ENCODE data around the gene SPRN. TPM values are rescaled to one million over a fixed set of nuclear protein-coding genes. Genes with fewer than 3 reads are reported as not detected.
"Not testable (repeated sequence)": the region's sequence is repeated elsewhere in the genome, so short reads cannot be mapped to it uniquely, and the experiment has no call there.

The SPRN gene, protein sequence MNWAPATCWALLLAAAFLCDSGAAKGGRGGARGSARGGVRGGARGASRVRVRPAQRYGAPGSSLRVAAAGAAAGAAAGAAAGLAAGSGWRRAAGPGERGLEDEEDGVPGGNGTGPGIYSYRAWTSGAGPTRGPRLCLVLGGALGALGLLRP
- total RNA-seq, result under 1 TPM in 3 of 9 donors, not detected in 6; 0.11 to 0.25 (median 0.13) TPM
- under 1 TPM; 0.04 to 0.11 TPM for polyA plus RNA-seq
- long read RNA-seq, donor 1, result 0 reads
- long read RNA-seq, donor 2, result 0 reads
- long read RNA-seq, donor 3, result 0 reads

- peaks cover 0 to 17% (median 0%) of the 10 kb centered on the region in 9 donors for H3K27me3 ChIP-seq
- WGBS, 4 donors, result 12 to 20% methylated on average over 13 to 14 of the region's 37 CpGs; no CpG with 5 or more reads in 2 of the 4 donors
- peak within 1 kb of the TSS in 3 of 12 donors; percentile 12 to 33 (median 29) for H3K4me3 ChIP-seq
- H3K27ac ChIP-seq, DNase-seq: not testable (repeated sequence)
- H3K4me1 ChIP-seq, result peaks cover 0 to 10% (median 0%) of the 10 kb centered on the region in 12 donors
- peak in 1 of 4 donors; percentile 11 for ATAC-seq
- H3K9me3 ChIP-seq, result peaks cover 0 to 15% (median 0%) of the 10 kb centered on the region in 12 donors
- peaks cover 0 to 16% (median 8%) of the 10 kb centered on the region in 9 donors for H3K36me3 ChIP-seq
- intact Hi-C loops (cut with DNase I), result loop anchor here in 3 of 10 donors (5.0 to 10.0 kb wide), 2 partner anchors 148 to 150 kb away; no protein-coding TSS in a partner anchor
Observed at GRCh38 chr10:133424601-133425000, at the start of gene SPRN. Gene SPRN (minus strand): TSS chr10:133424625. CDS start chr10:133423681, 944 bp downstream.

DNA sequence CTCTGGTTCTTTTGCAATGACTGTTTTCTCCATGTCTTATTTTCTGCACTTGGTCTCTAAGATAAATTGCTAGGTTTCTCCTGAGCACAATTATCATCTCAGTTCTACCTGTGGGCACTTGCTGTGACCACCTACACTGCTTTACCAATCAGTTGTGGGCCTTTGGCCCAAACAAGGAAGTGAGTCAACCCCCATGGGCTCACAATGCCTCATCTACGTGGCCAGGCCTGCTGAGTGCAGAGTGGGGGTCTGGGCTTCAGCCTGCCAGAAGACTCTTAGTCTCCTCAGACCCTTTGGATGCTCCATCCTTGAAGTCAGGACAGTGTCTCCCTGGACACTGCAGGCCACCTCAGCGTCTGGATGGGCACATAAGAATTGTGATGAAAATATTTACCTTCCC, 49.6 kb upstream of the SPRN start:
- Histone ChIP-seq H3K4me1 (no peaks in the 10 kb centered on the region), H3K27ac (no peak overlapping the region), H3K36me3 (no peaks in the 10 kb centered on the region), H3K27me3 (no peaks in the 10 kb centered on the region), H3K4me3 (no peak overlapping the region), H3K9me3 (peaks cover 0 to 8% (median 0%) of the 10 kb centered on the region in 12 donors)
- no peak for TF ChIP-seq CTCF (IDR thresholded peaks at IDR 0.05)
- TF ChIP-seq POLR2A (IDR thresholded peaks at IDR 0.05), result no peak
- WGBS, 4 donors, result 69 to 78% (median 74%) methylated on average over 2 of the region's 2 CpGs
- intact Hi-C loops (cut with DNase I), result no loop called here
- DNase-seq (no peak), ATAC-seq (no peak)

- intact Hi-C loops (cut with DNase I), result no loop called here
- H3K36me3 ChIP-seq, result no peaks in the 10 kb centered on the region
- ATAC-seq, result no peak
- no peak for DNase-seq
- H3K27ac ChIP-seq, result no peak overlapping the region
- H3K4me1 ChIP-seq, result no peaks in the 10 kb centered on the region
- H3K27me3 ChIP-seq, result no peaks in the 10 kb centered on the region
- no peak for TF ChIP-seq CTCF (IDR thresholded peaks at IDR 0.05)
- TF ChIP-seq POLR2A (IDR thresholded peaks at IDR 0.05), result no peak
- no peak overlapping the region for H3K4me3 ChIP-seq
- peaks cover 0 to 8% (median 0%) of the 10 kb centered on the region in 12 donors for H3K9me3 ChIP-seq
- 58 to 66% (median 63%) methylated on average over 4 of the region's 4 CpGs for WGBS, 4 donors
Observed at GRCh38 chr10:133473270-133473669, 48.8 kb upstream of the SPRN start.

DNA sequence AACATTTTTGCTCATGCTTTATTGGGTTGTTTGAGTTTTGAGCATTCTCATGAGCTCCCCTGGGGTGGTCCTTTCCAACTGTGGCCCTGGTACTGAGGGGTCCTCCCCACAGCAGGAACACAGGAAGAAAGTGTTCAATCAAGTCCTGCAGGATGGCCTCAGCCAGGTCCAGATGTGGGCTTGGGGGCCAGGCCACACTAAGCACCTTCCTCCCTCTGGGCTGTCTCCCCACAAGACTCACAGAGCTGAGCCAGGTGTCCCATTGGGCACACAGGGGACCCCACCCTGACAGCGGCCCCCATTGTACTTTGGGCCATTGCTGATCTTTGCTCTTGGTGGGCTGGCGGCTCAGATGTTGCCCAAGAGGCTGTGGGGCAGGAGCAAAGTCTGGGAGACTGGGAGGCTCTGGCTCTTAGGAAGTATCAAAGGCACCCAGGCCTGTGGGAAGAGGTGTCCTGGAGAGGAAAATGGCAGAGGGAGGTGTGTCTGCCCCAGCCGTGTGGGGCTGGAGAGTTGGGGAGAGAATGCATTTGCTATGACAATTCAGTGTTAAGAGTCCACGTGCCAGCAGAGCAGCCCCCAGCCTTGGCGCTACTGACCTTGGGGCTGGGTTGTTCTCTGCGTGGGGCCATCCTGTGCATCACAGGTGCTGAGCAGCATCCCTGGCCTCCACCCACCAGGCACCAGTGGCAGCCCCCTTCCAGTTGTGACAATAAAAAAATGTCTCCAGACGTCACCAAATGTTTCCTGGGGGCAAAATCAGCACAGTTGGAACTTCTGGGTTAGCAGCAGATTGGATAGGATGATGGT, 47.1 kb upstream of the SPRN start:
- no peak for TF ChIP-seq POLR2A (IDR thresholded peaks at IDR 0.05)
- Histone ChIP-seq H3K9me3 (peaks cover 0 to 8% (median 0%) of the 10 kb centered on the region in 12 donors), H3K4me3 (no peak overlapping the region), H3K4me1 (no peaks in the 10 kb centered on the region), H3K27ac (no peak overlapping the region), H3K36me3 (peaks cover 0 to 3% (median 0%) of the 10 kb centered on the region in 9 donors), H3K27me3 (no peaks in the 10 kb centered on the region)
- 69 to 79% (median 75%) methylated on average over 5 to 7 of the region's 7 CpGs for WGBS, 4 donors
- ATAC-seq (no peak), DNase-seq (no peak)
- intact Hi-C loops (cut with DNase I), result no loop called here

DNA sequence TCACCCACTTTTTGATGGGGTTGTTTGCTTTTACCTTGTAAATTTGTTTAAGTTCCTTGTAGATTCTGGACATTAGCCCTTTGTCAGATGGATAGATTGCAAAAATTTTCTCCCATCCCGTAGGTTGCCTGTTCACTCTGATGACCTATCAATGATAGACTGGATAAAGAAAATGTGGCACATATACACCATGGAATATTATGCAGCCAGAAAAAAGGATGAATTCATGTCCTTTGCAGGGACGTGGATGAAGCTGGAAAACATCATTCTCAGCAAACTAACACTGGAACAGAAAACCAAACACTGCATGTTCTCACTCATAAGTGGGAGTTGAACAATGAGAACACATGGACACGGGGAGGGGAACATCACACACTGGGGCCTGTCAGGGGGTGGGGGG, 44.8 kb upstream of the SPRN start:
- H3K4me1 ChIP-seq; H3K36me3 ChIP-seq; H3K4me3 ChIP-seq; H3K9me3 ChIP-seq; ATAC-seq; H3K27ac ChIP-seq; DNase-seq; intact Hi-C loops (cut with DNase I): not testable (repeated sequence)
- peaks cover 0 to 14% (median 0%) of the 10 kb centered on the region in 9 donors for H3K27me3 ChIP-seq
- 70 to 84% (median 76%) methylated on average over 3 of the region's 3 CpGs for WGBS, 4 donors

Data from heart left ventricle (tissue), 16 donors.